K562 (cell line): ENCODE data around the gene COL4A2. TPM values are rescaled to one million over a fixed set of nuclear protein-coding genes. Genes with fewer than 3 reads are reported as not detected.

Experiments used
- ATAC-seq: fragments of 200-7000 bp; cut with Tn5 transposase; 3 replicates; pipeline ENCODE4 v1.9.1; 2020; ENCODE audit warnings: moderate library complexity
- BruUV-seq: library from RNA; stranded (reverse); fragments of 400-500 nt; replicated peaks from 2 replicates; lab custom pipeline; 2021; lab: Mats Ljungman, UMichigan
- CTCF ChIA-PET: fragments of 300-600 bp; formaldehyde crosslinking; extraction: SDS; loops from one replicate; lab custom pipeline; 2021; ENCODE audit warnings: low intra/inter-chr PET ratio; lab: Yijun Ruan, JAX
- POLR2A ChIA-PET: fragments of 300-600, 350-650 bp; sonication (Branson Sonifier 250); formaldehyde crosslinking; extraction: SDS; loops from one replicate; lab custom pipeline; 2021; ENCODE audit warnings: antibody characterized with exemption, inconsistent platforms; lab: Yijun Ruan, JAX
- DNase-seq, 4 experiments: peaks; one replicate each; pipeline versions ENCODE4 v3.0.0 to v3.0.0-alpha.2; 2011 to 2018; ENCODE audit warnings: low spot score in 3 of 4, mixed read lengths in 3 of 4; ENCODE audit errors: extremely low read depth in 1 of 4
- FAIRE-seq: peaks from 2 replicates; lab custom pipeline; 2011; peaks lifted over from hg19 to GRCh38; lab: Jason Lieb, UNC
- H2AFZ ChIP-seq: 2 replicates; pipeline ENCODE4 v1.6.0; 2011; ENCODE audit warnings: low read depth, low read length, control low read depth, inconsistent platforms
- H3K27ac ChIP-seq: fragments of 200-600 bp; 3 replicates; pipeline ENCODE4 v1.8.0; 2011; ENCODE audit warnings: low read depth, mild to moderate bottlenecking, control low read depth, inconsistent platforms, low read length, moderate library complexity, mixed read lengths; ENCODE audit errors: extremely low read depth
- H3K27me3 ChIP-seq, 2 experiments: fragments of 300-600 bp in 1 of 2; 2 replicates in 1 of 2; 3 replicates in 1 of 2; pipeline versions ENCODE4 v1.6.0 to v1.8.0; 2011; ENCODE audit warnings: inconsistent platforms in 2 of 2, low read length in 2 of 2, mild to moderate bottlenecking in 1 of 2, mixed read lengths in 1 of 2, moderate library complexity in 1 of 2; ENCODE audit not compliant: control insufficient read depth in 2 of 2, insufficient read depth in 2 of 2
- H3K36me3 ChIP-seq: fragments of 300-600 bp; 3 replicates; pipeline ENCODE4 v1.8.0; 2011; ENCODE audit warnings: mild to moderate bottlenecking, low read length, inconsistent platforms; ENCODE audit not compliant: control insufficient read depth, insufficient read depth
- H3K4me1 ChIP-seq, 2 experiments: fragments of 200-600 bp in 1 of 2; replicated peaks in 1 of 2; 2 replicates in 1 of 2; 3 replicates in 1 of 2; pipeline versions ENCODE4 v1.5.1 to v1.8.0; 2011; ENCODE audit warnings: inconsistent platforms in 2 of 2, low read length in 2 of 2, mild to moderate bottlenecking in 1 of 2, mixed read lengths in 1 of 2, moderate library complexity in 1 of 2; ENCODE audit not compliant: control insufficient read depth in 2 of 2, insufficient read depth in 2 of 2
- H3K4me2 ChIP-seq: 2 replicates; pipeline ENCODE4 v1.6.1; 2011; ENCODE audit warnings: low read length, control low read depth, inconsistent platforms, mixed read lengths; ENCODE audit not compliant: insufficient read depth
- H3K4me3 ChIP-seq: fragments of 200-600 bp; sonication (generic), shearing (Covaris generic); 2 replicates; pipeline ENCODE4 v1.5.1; 2016; ENCODE audit warnings: control low read depth, inconsistent platforms
- H3K79me2 ChIP-seq: fragments of 200-600 bp; 3 replicates; pipeline ENCODE4 v1.8.0; 2011; ENCODE audit warnings: low read length, inconsistent platforms; ENCODE audit not compliant: control insufficient read depth, insufficient read depth
- H3K9ac ChIP-seq, 2 experiments: 2 replicates each; pipeline versions ENCODE4 v1.6.0 to v1.6.1; 2011; ENCODE audit warnings: low read depth in 2 of 2, low read length in 2 of 2, control low read depth in 1 of 2, inconsistent platforms in 1 of 2, mild to moderate bottlenecking in 1 of 2, mixed read lengths in 1 of 2; ENCODE audit not compliant: insufficient read depth in 1 of 2
- H3K9me1 ChIP-seq: one replicate; pipeline ENCODE4 v1.6.0; 2011; ENCODE audit warnings: inconsistent platforms, mild to moderate bottlenecking, low read length, moderate library complexity; ENCODE audit not compliant: control insufficient read depth, insufficient read depth
- H3K9me3 ChIP-seq: replicated peaks from 2 replicates; pipeline ENCODE4 v1.5.1; 2011; ENCODE audit warnings: low read depth, low read length, inconsistent platforms; ENCODE audit not compliant: control insufficient read depth, insufficient read depth
- H4K20me1 ChIP-seq: replicated peaks from 2 replicates; pipeline ENCODE4 v1.6.1; 2011; ENCODE audit warnings: low read length, inconsistent platforms, mixed read lengths; ENCODE audit not compliant: control insufficient read depth, insufficient read depth
- ETV6 ChIP-seq, 3 experiments: fragments of 150-350 bp in 1 of 3; sonication (generic) in 1 of 3; formaldehyde crosslinking in 1 of 3; IDR thresholded peaks; 2 replicates each; pipeline versions ENCODE4 v1.6.1 to v1.8.0; 2014 to 2022; ENCODE audit warnings: borderline replicate concordance in 2 of 3, low read depth in 2 of 3, antibody characterized with exemption in 1 of 3, low read length in 1 of 3, mild to moderate bottlenecking in 1 of 3, missing genetic modification reagents in 1 of 3
- GATAD2A ChIP-seq: fragments of 450-650 bp; IDR thresholded peaks from 2 replicates; pipeline ENCODE4 v1.6.1; 2017
- KDM1A ChIP-seq, 2 experiments: fragments of 450-650 bp; IDR thresholded peaks; 2 replicates each; pipeline ENCODE4 v1.6.1; 2016; ENCODE audit warnings: mild to moderate bottlenecking in 2 of 2
- NFE2L1 ChIP-seq: fragments of 450-650 bp; IDR thresholded peaks from 2 replicates; pipeline ENCODE4 v1.6.1; 2016; ENCODE audit warnings: missing genetic modification characterization, low read depth, mild to moderate bottlenecking, missing compliant biosample characterization, moderate library complexity, borderline replicate concordance
- PML ChIP-seq: IDR thresholded peaks from 2 replicates; pipeline ENCODE4 v1.6.1; 2012; ENCODE audit warnings: low read length, inconsistent platforms
- RBM15 ChIP-seq: fragments of 200-400 bp; formaldehyde crosslinking; IDR thresholded peaks from 2 replicates; pipeline ENCODE4 v1.6.1; 2018; ENCODE audit warnings: mild to moderate bottlenecking, low read length, moderate library complexity; ENCODE audit not compliant: insufficient read depth
- SAFB2 ChIP-seq: fragments of 200-400 bp; formaldehyde crosslinking; IDR thresholded peaks from 2 replicates; pipeline ENCODE4 v1.6.1; 2018; ENCODE audit warnings: borderline replicate concordance, low read length, low read depth, moderate library complexity; ENCODE audit not compliant: severe bottlenecking
- TEAD2 ChIP-seq: fragments of 450-650 bp; IDR thresholded peaks from 2 replicates; pipeline ENCODE4 v1.6.1; 2016; ENCODE audit warnings: missing genetic modification characterization, control low read depth, missing compliant biosample characterization
- ZFX ChIP-seq: sonication (generic); formaldehyde crosslinking; IDR thresholded peaks from 2 replicates; pipeline ENCODE4 v1.8.0; 2022; ENCODE audit warnings: mild to moderate bottlenecking, missing genetic modification reagents, moderate library complexity
- ZNF175 ChIP-seq: fragments of 200-800 bp; sonication (Bioruptor generic); IDR thresholded peaks from 2 replicates; pipeline ENCODE4 v1.6.1; 2016; ENCODE audit warnings: low read depth, mild to moderate bottlenecking, missing genetic modification characterization, missing compliant biosample characterization
- ZNF79 ChIP-seq: fragments of 250-450 bp; sonication (Bioruptor Pico); IDR thresholded peaks from 2 replicates; pipeline ENCODE4 v1.4.0; 2020; ENCODE audit warnings: low read depth, mild to moderate bottlenecking, moderate library complexity
- WGBS: fragments of 100-300 bp; shearing (Covaris generic); methylation state at CpG from one replicate; pipeline ENCODE4 v1.1.6; 2016; ENCODE audit warnings: low coverage, mixed read lengths; ENCODE audit not compliant: insufficient coverage; ENCODE audit errors: missing lambda C conversion rate; 5-methylcytosine and 5-hydroxymethylcytosine counted together
- in situ Hi-C: fragments of 300-500 bp; cut with MboI; formaldehyde crosslinking; loops from 4 replicates; pipeline ENCODE4 v1.15.0; 2018; ENCODE audit warnings: inconsistent platforms, mixed read lengths
- intact Hi-C: fragments of 100-400 bp; cut with micrococcal nuclease; formaldehyde crosslinking; loops from 2 replicates; pipeline ENCODE4 v1.14.2; 2022
- polyA plus RNA-seq, 8 experiments: library from polyadenylated mRNA; depleted of rRNA in 4 of 8; stranded (reverse) in 5 of 8; unstranded in 3 of 8; fragments of >200 nt; fragmentation: Nextera tagmentation in 2 of 8; fragmentation: Illumina TruSeq in 1 of 8; extraction: Ambion mirVana in 2 of 8; extraction: Trizol in 1 of 8; gene quantifications; 2 replicates each; pipeline versions ENCODE4 v1.2.1 to v1.2.3, GENCODE V29; 2011 to 2014; ENCODE audit warnings: inconsistent platforms in 1 of 8, missing spikeins in 1 of 8
- total RNA-seq, 7 experiments: library from RNA; depleted of rRNA in 6 of 7; stranded (reverse); fragments of >200 nt in 6 of 7; fragmentation: Illumina TruSeq in 2 of 7; extraction: Trizol in 2 of 7; gene quantifications; 2 replicates each; pipeline versions ENCODE4 v1.2.1 to v1.2.3, GENCODE V29; 2011 to 2021; ENCODE audit warnings: low replicate concordance in 1 of 7
- TF ChIP-seq, protein P1 (sequence below): sonication (generic); formaldehyde crosslinking; IDR thresholded peaks from 2 replicates; pipeline ENCODE4 v1.8.0; 2022; ENCODE audit warnings: mild to moderate bottlenecking, missing genetic modification reagents

COL4A2 gene
- total and polyA plus RNA-seq, 9 of the 15 experiments (the other 6 are each of a cell fraction or from before 2014, with no cell fraction given): 0.13 to 15.2 (median 8.1) TPM

DNA sequence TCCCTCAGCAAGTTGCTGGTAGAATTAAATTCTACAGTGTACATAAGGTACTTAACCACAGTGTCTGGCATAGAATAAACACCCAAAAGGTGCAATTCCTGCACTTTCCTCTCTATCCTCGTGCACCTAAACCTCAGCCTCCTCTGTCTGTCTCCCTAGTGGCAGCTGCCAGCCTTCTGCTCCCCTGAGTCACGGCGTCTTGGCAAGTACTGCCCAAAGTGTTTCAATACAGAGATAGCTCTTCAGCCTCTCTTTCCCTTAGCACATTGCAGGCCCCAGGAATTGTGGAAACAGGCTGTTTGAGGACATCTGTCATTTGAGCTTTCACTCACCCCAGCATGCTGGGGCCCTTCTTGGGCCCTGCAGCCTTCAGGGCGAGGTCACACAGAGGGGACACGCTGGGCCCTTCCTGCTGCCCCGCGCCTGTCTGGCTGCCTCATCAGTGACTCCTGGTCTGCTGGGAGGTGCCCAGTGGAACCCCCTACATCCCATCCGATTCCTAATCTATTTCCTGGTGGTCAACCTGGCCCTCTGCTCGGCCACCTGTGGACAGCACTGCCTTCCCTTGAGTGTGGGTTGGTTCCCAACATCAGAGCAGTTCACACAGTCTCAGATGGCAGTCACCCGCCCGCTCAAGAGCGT is 19.3 kb downstream of the COL4A2 start:
- no peak for FAIRE-seq
- ATAC-seq: no peak
- Histone ChIP-seq H3K27me3 (peaks cover 0 to 29% of the 10 kb centered on the region in 2 experiments; a peak in 3 of 5 replicates), H3K27ac (no peak overlapping the region), H3K36me3 (no peaks in the 10 kb centered on the region), H4K20me1 (no peaks in the 10 kb centered on the region), H3K9me3 (no peaks in the 10 kb centered on the region), H2AFZ (no peak overlapping the region), H3K9ac (no peak overlapping the region), H3K4me2 (no peak overlapping the region), H3K9me1 (no peaks in the 10 kb centered on the region), H3K4me3 (no peak overlapping the region), H3K4me1 (no peaks in the 10 kb centered on the region), H3K79me2 (no peaks in the 10 kb centered on the region)
- under 1% methylated on average over 11 of the region's 12 CpGs for WGBS
- ChIA-PET POLR2A (interaction anchor here (0.7 kb wide), 1 partner anchor 176 kb away, joined by 4 read pairs; no protein-coding TSS in a partner anchor), CTCF (no interaction called here)
- no TSS peak for BruUV-seq
- intact Hi-C loops (no loop called here), in situ Hi-C loops (no loop called here)
- DNase-seq: no peak
- TF ChIP-seq ZNF175 (no peak), PML (no peak), KDM1A (IDR thresholded peaks at IDR 0.05) (no peak), ETV6 (IDR thresholded peaks at IDR 0.05; ENCODE audit: borderline replicate concordance in 1 of 2, low read depth in 2 of 2, low read length in 1 of 2) (no peak), ETV6 (CRISPR knock-in tag; IDR thresholded peaks at IDR 0.05; ENCODE audit: borderline replicate concordance) (no peak), ZNF79 (CRISPR knock-in tag) (no peak), TEAD2 (tag) (no peak), NFE2L1 (tag) (no peak), GATAD2A (no peak), ZFX (CRISPR knock-in tag) (no peak), SAFB2 (no peak), RBM15 (no peak)
- TF ChIP-seq, protein P1, sequence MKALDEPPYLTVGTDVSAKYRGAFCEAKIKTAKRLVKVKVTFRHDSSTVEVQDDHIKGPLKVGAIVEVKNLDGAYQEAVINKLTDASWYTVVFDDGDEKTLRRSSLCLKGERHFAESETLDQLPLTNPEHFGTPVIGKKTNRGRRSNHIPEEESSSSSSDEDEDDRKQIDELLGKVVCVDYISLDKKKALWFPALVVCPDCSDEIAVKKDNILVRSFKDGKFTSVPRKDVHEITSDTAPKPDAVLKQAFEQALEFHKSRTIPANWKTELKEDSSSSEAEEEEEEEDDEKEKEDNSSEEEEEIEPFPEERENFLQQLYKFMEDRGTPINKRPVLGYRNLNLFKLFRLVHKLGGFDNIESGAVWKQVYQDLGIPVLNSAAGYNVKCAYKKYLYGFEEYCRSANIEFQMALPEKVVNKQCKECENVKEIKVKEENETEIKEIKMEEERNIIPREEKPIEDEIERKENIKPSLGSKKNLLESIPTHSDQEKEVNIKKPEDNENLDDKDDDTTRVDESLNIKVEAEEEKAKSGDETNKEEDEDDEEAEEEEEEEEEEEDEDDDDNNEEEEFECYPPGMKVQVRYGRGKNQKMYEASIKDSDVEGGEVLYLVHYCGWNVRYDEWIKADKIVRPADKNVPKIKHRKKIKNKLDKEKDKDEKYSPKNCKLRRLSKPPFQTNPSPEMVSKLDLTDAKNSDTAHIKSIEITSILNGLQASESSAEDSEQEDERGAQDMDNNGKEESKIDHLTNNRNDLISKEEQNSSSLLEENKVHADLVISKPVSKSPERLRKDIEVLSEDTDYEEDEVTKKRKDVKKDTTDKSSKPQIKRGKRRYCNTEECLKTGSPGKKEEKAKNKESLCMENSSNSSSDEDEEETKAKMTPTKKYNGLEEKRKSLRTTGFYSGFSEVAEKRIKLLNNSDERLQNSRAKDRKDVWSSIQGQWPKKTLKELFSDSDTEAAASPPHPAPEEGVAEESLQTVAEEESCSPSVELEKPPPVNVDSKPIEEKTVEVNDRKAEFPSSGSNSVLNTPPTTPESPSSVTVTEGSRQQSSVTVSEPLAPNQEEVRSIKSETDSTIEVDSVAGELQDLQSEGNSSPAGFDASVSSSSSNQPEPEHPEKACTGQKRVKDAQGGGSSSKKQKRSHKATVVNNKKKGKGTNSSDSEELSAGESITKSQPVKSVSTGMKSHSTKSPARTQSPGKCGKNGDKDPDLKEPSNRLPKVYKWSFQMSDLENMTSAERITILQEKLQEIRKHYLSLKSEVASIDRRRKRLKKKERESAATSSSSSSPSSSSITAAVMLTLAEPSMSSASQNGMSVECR (CRISPR knock-in tag): no peak
